D721Med (cell line): Measurements from ENCODE around the gene PPY.

ENCODE experiments used
- DNase-seq: peaks from one replicate; pipeline ENCODE4 v3.0.0; 2011; ENCODE audit warnings: low spot score; ENCODE audit not compliant: insufficient read length
- FAIRE-seq: peaks from 2 replicates; lab custom pipeline; 2011; peaks lifted over from hg19 to GRCh38; lab: Jason Lieb, UNC
- CTCF ChIP-seq: IDR thresholded peaks from 2 replicates; pipeline ENCODE4 v1.5.1; 2012; ENCODE audit warnings: mild to moderate bottlenecking, control low read depth; ENCODE audit not compliant: insufficient read depth; ENCODE audit errors: missing control alignments

PPY gene

GRCh38 chr17:43938838-43939182 is 3.5 kb downstream of the PPY start:
- TF ChIP-seq CTCF: no peak
- FAIRE-seq (no peak), DNase-seq (no peak)

GRCh38 chr17:43936434-43936833 is 5.8 kb downstream of the PPY start:
- TF ChIP-seq CTCF: no peak
- DNase-seq: no peak
- no peak for FAIRE-seq

- FAIRE-seq (no peak), DNase-seq (no peak)
- no peak for TF ChIP-seq CTCF
Observed at GRCh38 chr17:43935926-43936261, 6.4 kb downstream of the PPY start.

GRCh38 chr17:43935204-43935925 is 6.9 kb downstream of the PPY start:
- no peak for TF ChIP-seq CTCF
- FAIRE-seq: no peak
- DNase-seq: no peak

- FAIRE-seq (no peak), DNase-seq (no peak)
- no peak for TF ChIP-seq CTCF
Observed at GRCh38 chr17:43932923-43933322, 9.4 kb downstream of the PPY start.

- DNase-seq (no peak), FAIRE-seq (no peak)
- TF ChIP-seq CTCF: no peak
Observed at GRCh38 chr17:43932357-43932756, 9.9 kb downstream of the PPY start.

- FAIRE-seq (no peak), DNase-seq (no peak)
- TF ChIP-seq CTCF: no peak
Observed at GRCh38 chr17:43931062-43931571, 11.2 kb downstream of the PPY start.
